Measurements from ENCODE around the gene PREPL. TPM values are rescaled to one million over a fixed set of nuclear protein-coding genes. Genes with fewer than 3 reads are reported as not detected.

PREPL gene
- total RNA-seq, 1 donor from 2014 or later: 32.7 TPM

- Mint-ChIP-seq H3K4me3 (no peak overlapping the region), H3K27me3 (peaks cover 2% of the 10 kb centered on the region), H3K4me1 (no peaks in the 10 kb centered on the region), H3K36me3 (ENCODE audit: low read depth) (no peaks in the 10 kb centered on the region), H3K27ac (no peak overlapping the region), H3K9me3 (peaks cover 4% of the 10 kb centered on the region)
- no peak for DNase-seq
- intact Hi-C loops (cut with micrococcal nuclease): no loop called here
Measured at GRCh38 chr2:44273596-44273995, 87.7 kb downstream of the PREPL start.

- Mint-ChIP-seq H3K27ac (no peak overlapping the region), H3K27me3 (peaks cover 2% of the 10 kb centered on the region), H3K36me3 (ENCODE audit: low read depth) (no peaks in the 10 kb centered on the region), H3K4me3 (no peak overlapping the region), H3K9me3 (peaks cover 4% of the 10 kb centered on the region), H3K4me1 (no peaks in the 10 kb centered on the region)
- DNase-seq: no peak
- intact Hi-C loops (cut with micrococcal nuclease): no loop called here
Measured at GRCh38 chr2:44273076-44273475, 88.2 kb downstream of the PREPL start.

GRCh38 chr2:44271296-44271695 is 90.0 kb downstream of the PREPL start:
- Mint-ChIP-seq H3K36me3 (ENCODE audit: low read depth) (no peaks in the 10 kb centered on the region), H3K27ac (no peak overlapping the region), H3K4me3 (no peak overlapping the region), H3K9me3 (peaks cover 4% of the 10 kb centered on the region), H3K27me3 (no peaks in the 10 kb centered on the region), H3K4me1 (no peaks in the 10 kb centered on the region)
- intact Hi-C loops (cut with micrococcal nuclease): no loop called here
- DNase-seq: no peak

- Mint-ChIP-seq H3K4me3 (no peak overlapping the region), H3K36me3 (ENCODE audit: low read depth) (no peaks in the 10 kb centered on the region), H3K27ac (no peak overlapping the region), H3K27me3 (no peaks in the 10 kb centered on the region), H3K9me3 (peaks cover 4% of the 10 kb centered on the region), H3K4me1 (no peaks in the 10 kb centered on the region)
- DNase-seq: no peak
- intact Hi-C loops (cut with micrococcal nuclease): no loop called here
Measured at GRCh38 chr2:44269831-44270230, 91.5 kb downstream of the PREPL start.

- no peak for DNase-seq
- H3K27me3 Mint-ChIP-seq: no peaks in the 10 kb centered on the region
- no peak overlapping the region for H3K27ac Mint-ChIP-seq
- no peak overlapping the region for H3K4me3 Mint-ChIP-seq
- no peaks in the 10 kb centered on the region for H3K36me3 Mint-ChIP-seq (ENCODE audit: low read depth)
- intact Hi-C loops (cut with micrococcal nuclease): no loop called here
- no peaks in the 10 kb centered on the region for H3K4me1 Mint-ChIP-seq
- peaks cover 4% of the 10 kb centered on the region for H3K9me3 Mint-ChIP-seq
Measured at GRCh38 chr2:44267796-44268648, 93.3 kb downstream of the PREPL start.

Other genes starting within 250 kb of the PREPL start
- gene PPM1B, start 192.6 kb downstream of the PREPL start, total RNA-seq: 38.9 and 42.0 TPM in 2 replicates
- not detected in 2 replicates for gene SLC3A1, start 86.0 kb downstream of the PREPL start, total RNA-seq
- gene CAMKMT, start 453 bp upstream of the PREPL start, total RNA-seq: 13.1 and 16.2 TPM in 2 replicates